Stimulated activated naive CD8-positive, alpha-beta T cell treated with anti-CD3 and anti-CD28 coated beads, Interleukin-15, Interleukin-2, amounts not matched to agents 100 ng/mL and 50 ng/mL, for 24 hours (primary cell): ENCODE data around the gene SPSB1.

Source experiments
- H3K27ac Mint-ChIP-seq: one replicate; pipeline ENCODE4 v1.8.0; 2021; ENCODE audit warnings: mild to moderate bottlenecking, mixed read lengths
- H3K27me3 Mint-ChIP-seq: one replicate; pipeline ENCODE4 v1.8.0; 2021; ENCODE audit warnings: mixed read lengths
- H3K36me3 Mint-ChIP-seq: one replicate; pipeline ENCODE4 v1.8.0; 2021; ENCODE audit warnings: low read depth, mixed read lengths
- H3K4me1 Mint-ChIP-seq: one replicate; pipeline ENCODE4 v1.8.0; 2021; ENCODE audit warnings: low read depth, mixed read lengths
- H3K4me3 Mint-ChIP-seq: one replicate; pipeline ENCODE4 v1.8.0; 2021; ENCODE audit warnings: mild to moderate bottlenecking, mixed read lengths
- H3K9me3 Mint-ChIP-seq: one replicate; pipeline ENCODE4 v1.8.0; 2021; ENCODE audit warnings: mixed read lengths

SPSB1 gene

DNA sequence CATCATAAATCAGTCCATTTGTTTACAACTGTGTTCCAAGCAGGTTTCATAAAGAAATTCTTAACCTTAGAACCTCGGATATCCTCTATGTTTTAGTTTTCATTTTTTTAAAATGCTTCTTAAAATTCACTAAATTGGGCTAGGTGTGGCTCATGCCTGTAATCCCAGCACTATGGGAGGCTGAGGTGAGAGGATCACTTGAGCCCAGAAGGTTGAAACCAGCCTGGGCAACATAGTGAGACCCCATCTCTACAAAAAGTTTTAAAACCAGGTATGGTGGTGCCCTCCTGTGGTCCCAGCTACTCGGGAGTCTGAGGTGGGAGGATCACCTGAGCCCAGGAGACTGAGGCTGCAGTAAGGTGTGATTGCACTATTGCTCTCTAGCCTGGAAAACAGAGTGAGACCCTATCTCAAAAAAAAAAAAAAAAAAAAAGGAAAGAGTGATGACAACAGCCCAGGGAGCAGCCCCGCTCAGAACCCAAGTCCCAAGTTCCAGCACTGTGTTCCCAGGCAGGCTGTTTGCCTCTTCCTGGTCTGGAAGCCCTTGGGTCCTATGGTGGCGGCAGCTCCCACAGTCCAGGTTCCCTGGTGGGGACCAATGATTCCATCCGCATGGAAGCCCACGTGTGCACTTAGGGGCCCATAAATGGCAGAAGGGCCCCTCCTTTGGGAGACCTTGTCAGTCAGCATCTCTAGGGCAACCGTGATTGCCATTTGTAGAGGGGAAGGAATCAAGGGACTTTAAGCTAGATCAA, 24.7 kb upstream of the SPSB1 start:
- Mint-ChIP-seq H3K4me3 (no peak overlapping the region), H3K4me1 (no peaks in the 10 kb centered on the region), H3K27ac (no peak overlapping the region), H3K27me3 (no peaks in the 10 kb centered on the region), H3K9me3 (no peaks in the 10 kb centered on the region), H3K36me3 (no peaks in the 10 kb centered on the region)

GRCh38 chr1:9269078-9269501, 23.6 kb upstream of the SPSB1 start:
- H3K4me3 Mint-ChIP-seq: no peak overlapping the region
- no peaks in the 10 kb centered on the region for H3K36me3 Mint-ChIP-seq
- H3K27me3 Mint-ChIP-seq: no peaks in the 10 kb centered on the region
- H3K9me3 Mint-ChIP-seq: no peaks in the 10 kb centered on the region
- H3K4me1 Mint-ChIP-seq: no peaks in the 10 kb centered on the region
- H3K27ac Mint-ChIP-seq: no peak overlapping the region

DNA sequence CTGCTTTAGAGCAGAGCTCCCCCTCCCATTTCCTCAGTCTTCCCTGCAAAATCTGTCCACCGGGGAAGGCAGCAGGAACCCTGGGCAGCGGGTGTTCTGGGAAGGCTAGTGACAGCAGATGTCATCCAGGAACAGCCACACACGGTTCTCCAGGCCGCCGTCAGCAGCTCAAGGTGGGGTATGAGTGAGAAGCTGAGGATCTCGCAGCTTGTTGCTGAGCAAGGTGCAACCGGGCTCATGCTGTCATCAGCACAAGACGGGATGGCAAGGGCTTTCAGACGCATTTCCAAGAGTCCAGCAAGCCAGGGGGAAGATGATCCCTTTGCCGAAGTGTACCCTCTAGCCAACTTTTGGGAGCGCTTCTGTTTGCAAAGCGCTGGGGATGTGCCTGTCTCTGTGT, 23.0 kb upstream of the SPSB1 start:
- Mint-ChIP-seq H3K9me3 (no peaks in the 10 kb centered on the region), H3K36me3 (no peaks in the 10 kb centered on the region), H3K27ac (no peak overlapping the region), H3K4me1 (no peaks in the 10 kb centered on the region), H3K4me3 (no peak overlapping the region), H3K27me3 (no peaks in the 10 kb centered on the region)

DNA sequence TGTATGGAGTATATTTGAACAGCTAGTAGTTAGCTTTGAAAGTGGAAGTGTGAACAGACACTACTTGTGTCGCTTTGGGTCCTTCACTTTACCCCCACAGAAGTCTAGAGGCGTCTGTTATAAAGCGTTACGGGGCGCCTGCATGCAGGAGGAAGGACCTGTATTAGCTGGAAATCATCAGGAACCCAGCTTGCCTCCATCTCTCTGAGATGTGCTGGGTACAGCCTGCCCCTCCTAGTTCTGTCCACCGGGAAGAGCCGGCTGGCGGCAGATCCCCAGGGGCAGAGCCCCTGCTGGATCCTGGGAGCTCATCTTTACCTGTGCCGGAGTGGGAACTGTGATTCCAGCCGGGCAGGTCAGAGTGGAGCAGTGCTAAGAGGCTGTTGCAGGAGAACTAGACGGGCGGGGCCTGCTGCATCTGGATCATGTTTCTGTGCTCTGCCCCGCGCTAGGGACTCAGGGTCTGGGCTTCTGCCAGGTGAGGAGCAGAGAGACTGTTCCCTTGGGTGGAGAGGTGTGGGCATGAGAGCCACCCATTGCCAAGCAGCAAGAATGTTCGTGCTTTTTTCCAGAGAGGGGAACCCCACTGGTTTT, 22.3 kb upstream of the SPSB1 start:
- no peaks in the 10 kb centered on the region for H3K9me3 Mint-ChIP-seq
- H3K27ac Mint-ChIP-seq: no peak overlapping the region

GRCh38 chr1:9271283-9271682, 21.4 kb upstream of the SPSB1 start:
- H3K4me3 Mint-ChIP-seq: no peak overlapping the region
- peaks cover 4% of the 10 kb centered on the region for H3K27me3 Mint-ChIP-seq
- H3K9me3 Mint-ChIP-seq: no peaks in the 10 kb centered on the region
- H3K36me3 Mint-ChIP-seq: no peaks in the 10 kb centered on the region
- peaks cover 13% of the 10 kb centered on the region for H3K4me1 Mint-ChIP-seq
- no peak overlapping the region for H3K27ac Mint-ChIP-seq

More for the DNA sequence above, 22.3 kb upstream of the SPSB1 start:
- no peaks in the 10 kb centered on the region for H3K36me3 Mint-ChIP-seq
- peaks cover 4% of the 10 kb centered on the region for H3K4me1 Mint-ChIP-seq
- H3K27me3 Mint-ChIP-seq: peaks cover 2% of the 10 kb centered on the region
- no peak overlapping the region for H3K4me3 Mint-ChIP-seq

DNA sequence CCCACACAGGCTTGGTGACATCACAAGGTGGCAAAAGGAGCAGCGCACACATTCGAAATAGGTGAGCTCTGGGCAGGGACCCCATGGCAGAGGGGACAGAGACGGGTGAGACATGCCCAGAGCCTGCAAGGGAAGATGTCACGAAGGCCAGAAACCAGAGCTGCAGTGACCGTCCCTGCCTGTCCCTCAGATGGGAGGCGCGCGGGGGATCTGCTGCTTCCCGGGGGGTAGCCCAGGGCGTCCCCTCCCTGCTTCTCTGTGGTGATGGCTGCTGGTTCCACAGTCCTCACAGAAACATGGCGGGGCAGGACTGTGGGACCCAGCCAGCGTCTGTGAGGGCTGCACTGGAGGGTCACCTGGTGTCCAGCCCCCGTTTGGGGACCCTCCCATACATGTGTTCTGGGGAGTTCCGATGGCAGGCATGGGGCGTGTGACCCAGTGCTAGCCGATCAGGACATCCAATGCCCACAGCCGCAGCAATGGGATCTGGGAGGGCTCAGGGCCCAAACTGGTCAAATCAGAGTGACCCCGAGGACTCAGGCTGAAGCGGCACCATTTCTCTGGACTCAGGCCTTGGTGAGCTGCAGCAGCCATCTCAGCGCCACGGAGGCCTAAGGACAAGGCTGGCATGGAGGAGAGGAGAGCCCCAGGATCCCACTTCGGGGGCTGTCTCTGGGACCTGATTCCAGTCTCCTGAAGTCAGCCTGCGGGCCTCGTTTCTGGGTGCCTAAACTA, 20.7 kb upstream of the SPSB1 start:
- Mint-ChIP-seq H3K4me1 (peaks cover 13% of the 10 kb centered on the region), H3K27ac (no peak overlapping the region), H3K4me3 (no peak overlapping the region), H3K36me3 (no peaks in the 10 kb centered on the region), H3K27me3 (peaks cover 4% of the 10 kb centered on the region), H3K9me3 (no peaks in the 10 kb centered on the region)

- Mint-ChIP-seq H3K27me3 (peaks cover 4% of the 10 kb centered on the region), H3K27ac (no peak overlapping the region), H3K9me3 (no peaks in the 10 kb centered on the region), H3K4me3 (no peak overlapping the region), H3K4me1 (peaks cover 13% of the 10 kb centered on the region), H3K36me3 (no peaks in the 10 kb centered on the region)
Measured at GRCh38 chr1:9273177-9273576, 19.5 kb upstream of the SPSB1 start.

DNA sequence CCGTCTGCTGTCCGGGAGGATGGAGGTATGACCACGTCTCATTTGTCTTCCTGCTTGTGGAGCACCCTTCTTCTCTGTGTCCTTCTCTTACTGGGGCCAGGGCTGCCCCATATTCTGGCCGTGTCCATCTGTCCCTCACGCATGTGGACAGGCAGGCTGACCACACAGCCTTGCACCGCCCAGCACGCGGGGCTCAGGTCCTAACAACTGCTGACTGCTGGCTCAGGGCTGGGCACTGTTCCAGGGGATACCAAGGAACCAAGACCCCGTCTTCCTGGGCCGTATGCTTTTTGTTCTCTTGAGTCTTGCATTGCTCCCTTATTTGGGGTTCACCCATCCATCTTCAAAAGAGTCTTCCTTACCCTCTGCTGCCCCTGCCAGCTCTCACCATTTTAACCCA, 17.5 kb upstream of the SPSB1 start:
- peaks cover 31% of the 10 kb centered on the region for H3K4me1 Mint-ChIP-seq
- H3K9me3 Mint-ChIP-seq: no peaks in the 10 kb centered on the region
- no peaks in the 10 kb centered on the region for H3K36me3 Mint-ChIP-seq
- H3K27ac Mint-ChIP-seq: peak overlapping the region; percentile 18
- no peak overlapping the region for H3K4me3 Mint-ChIP-seq
- H3K27me3 Mint-ChIP-seq: peaks cover 4% of the 10 kb centered on the region

GRCh38 chr1:9275567-9276034, 17.1 kb upstream of the SPSB1 start:
- no peak overlapping the region for H3K4me3 Mint-ChIP-seq
- H3K27ac Mint-ChIP-seq: peak overlapping the region; percentile 18
- peaks cover 4% of the 10 kb centered on the region for H3K27me3 Mint-ChIP-seq
- H3K9me3 Mint-ChIP-seq: no peaks in the 10 kb centered on the region
- H3K36me3 Mint-ChIP-seq: no peaks in the 10 kb centered on the region
- peaks cover 35% of the 10 kb centered on the region for H3K4me1 Mint-ChIP-seq

- Mint-ChIP-seq H3K27ac (no peak overlapping the region), H3K27me3 (peaks cover 9% of the 10 kb centered on the region), H3K9me3 (no peaks in the 10 kb centered on the region), H3K4me3 (no peak overlapping the region), H3K4me1 (peaks cover 50% of the 10 kb centered on the region), H3K36me3 (no peaks in the 10 kb centered on the region)
Measured at GRCh38 chr1:9278116-9278515, 14.6 kb upstream of the SPSB1 start.

DNA sequence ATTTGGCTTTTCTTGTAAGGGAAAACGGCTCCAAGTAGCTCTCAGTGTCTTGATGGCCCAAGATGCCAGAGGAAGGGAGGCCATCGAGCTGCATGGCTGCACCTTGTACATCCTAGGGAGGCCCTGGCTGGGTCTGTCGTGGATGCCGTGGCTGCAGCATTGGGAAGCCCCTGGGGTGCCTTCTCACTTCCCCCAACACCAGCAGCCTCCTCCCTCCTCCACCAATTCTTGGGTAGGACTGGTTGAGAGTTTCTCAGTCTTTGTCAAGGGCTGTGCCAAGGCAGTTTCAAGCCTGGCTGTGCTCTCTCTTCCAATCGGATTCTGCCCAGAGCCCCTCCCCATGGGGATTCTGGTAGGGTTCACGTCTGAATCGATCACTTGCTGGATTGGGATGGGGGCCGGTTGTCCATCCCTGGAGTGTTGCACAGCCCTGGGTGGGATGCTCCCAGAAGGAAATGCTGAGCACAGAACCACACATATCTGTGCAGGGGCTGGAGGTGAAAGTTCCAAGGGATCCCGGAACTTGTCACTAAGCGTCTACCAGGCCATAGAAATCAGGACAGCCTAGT, 14.0 kb upstream of the SPSB1 start:
- Mint-ChIP-seq H3K9me3 (no peaks in the 10 kb centered on the region), H3K36me3 (no peaks in the 10 kb centered on the region), H3K27me3 (peaks cover 9% of the 10 kb centered on the region), H3K4me1 (peaks cover 55% of the 10 kb centered on the region), H3K27ac (no peak overlapping the region), H3K4me3 (no peak overlapping the region)

- peaks cover 9% of the 10 kb centered on the region for H3K27me3 Mint-ChIP-seq
- H3K27ac Mint-ChIP-seq: no peak overlapping the region
- peaks cover 2% of the 10 kb centered on the region for H3K9me3 Mint-ChIP-seq
- no peak overlapping the region for H3K4me3 Mint-ChIP-seq
- H3K4me1 Mint-ChIP-seq: peaks cover 62% of the 10 kb centered on the region
- H3K36me3 Mint-ChIP-seq: no peaks in the 10 kb centered on the region
Measured at GRCh38 chr1:9279172-9279840, 13.4 kb upstream of the SPSB1 start.

DNA sequence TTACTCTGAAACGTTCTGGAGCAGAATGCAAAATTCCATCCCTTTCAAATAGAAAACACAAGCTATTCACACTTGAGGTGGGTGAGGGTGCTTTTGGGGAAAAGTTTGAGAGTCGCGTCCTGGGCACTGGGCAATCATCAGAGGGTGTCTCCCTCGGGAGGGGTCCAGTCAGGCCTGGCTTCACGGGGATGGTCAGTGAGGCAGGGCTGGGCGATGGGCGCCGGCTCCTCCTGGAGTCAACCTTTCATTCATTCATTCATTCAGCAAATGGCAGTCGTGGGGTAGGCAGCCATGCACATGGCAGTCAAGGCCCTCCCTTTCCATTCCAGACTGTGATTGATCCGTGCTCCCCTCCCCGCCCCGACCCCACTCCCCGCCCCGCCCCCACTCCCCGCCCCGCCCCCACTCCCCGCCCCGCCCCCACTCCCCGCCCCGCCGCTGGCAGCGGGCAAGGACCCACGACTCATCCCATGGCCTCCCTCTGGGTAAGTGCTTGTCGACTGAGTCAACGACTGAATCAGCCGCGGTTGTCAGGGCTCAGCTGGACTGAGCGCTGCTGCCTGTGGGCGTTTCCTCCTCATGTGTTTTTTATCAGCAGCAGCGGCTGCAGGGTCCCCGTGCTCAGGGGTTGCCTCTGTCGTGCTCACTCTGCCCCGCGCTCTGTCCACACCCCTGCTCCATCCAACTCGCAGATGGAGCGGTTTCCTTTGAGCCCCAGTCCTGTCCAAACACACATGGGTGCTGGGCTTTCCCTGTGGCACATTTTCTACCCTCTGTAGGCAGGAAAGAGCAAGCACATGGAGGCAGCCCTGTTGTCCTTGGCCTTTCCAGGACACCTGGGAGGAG, 12.5 kb upstream of the SPSB1 start:
- Mint-ChIP-seq H3K4me3 (no peak overlapping the region), H3K27ac (no peak overlapping the region), H3K9me3 (peaks cover 3% of the 10 kb centered on the region), H3K36me3 (no peaks in the 10 kb centered on the region), H3K4me1 (peaks cover 60% of the 10 kb centered on the region), H3K27me3 (peaks cover 8% of the 10 kb centered on the region)
